Liver (tissue), 3 donors: Measurements from ENCODE around the gene METTL3.

Source experiments
- ATF3 ChIP-seq: IDR thresholded peaks from 2 replicates; pipeline ENCODE4 v1.6.1; 2016; ENCODE audit warnings: antibody characterized with exemption
- CTCF ChIP-seq: fragments of 150-350 bp; IDR thresholded peaks from 2 replicates; pipeline ENCODE4 v1.5.1; 2017; ENCODE audit warnings: improper control_type of control experiment, low read depth, low read length; ENCODE audit not compliant: missing input control
- FOXA2 ChIP-seq: IDR thresholded peaks from 2 replicates; pipeline ENCODE4 v1.6.1; 2016; ENCODE audit warnings: antibody characterized with exemption
- GABPA ChIP-seq, 2 donors: IDR thresholded peaks in 1 of 2; conservative IDR thresholded peaks in 1 of 2; 2 replicates each; pipeline ENCODE4 v1.6.1; 2016; ENCODE audit warnings: antibody characterized with exemption in 2 of 2, mild to moderate bottlenecking in 1 of 2, moderate library complexity in 1 of 2
- HNF4A ChIP-seq, 2 donors: conservative IDR thresholded peaks; 2 replicates each; pipeline ENCODE4 v1.6.1; 2016; ENCODE audit warnings: antibody characterized with exemption in 2 of 2, mild to moderate bottlenecking in 2 of 2
- MAX ChIP-seq: IDR thresholded peaks from 2 replicates; pipeline ENCODE4 v1.6.1; 2016; ENCODE audit warnings: antibody characterized with exemption
- RAD21 ChIP-seq, 2 donors: IDR thresholded peaks; 2 replicates each; pipeline ENCODE4 v1.6.1; 2016; ENCODE audit warnings: antibody characterized with exemption in 2 of 2, mild to moderate bottlenecking in 2 of 2
- REST ChIP-seq: IDR thresholded peaks from 2 replicates; pipeline ENCODE4 v1.6.1; 2016; ENCODE audit warnings: antibody characterized with exemption, mild to moderate bottlenecking
- RXRA ChIP-seq, 2 donors: IDR thresholded peaks; 2 replicates each; pipeline ENCODE4 v1.6.1; 2017 to 2018; ENCODE audit warnings: antibody characterized with exemption in 2 of 2, mild to moderate bottlenecking in 1 of 2
- TAF1 ChIP-seq: conservative IDR thresholded peaks from 2 replicates; pipeline ENCODE4 v1.6.1; 2016; ENCODE audit warnings: antibody characterized with exemption, mild to moderate bottlenecking
- YY1 ChIP-seq: IDR thresholded peaks from 2 replicates; pipeline ENCODE4 v1.6.1; 2016; ENCODE audit warnings: antibody characterized with exemption, mild to moderate bottlenecking
- donor health status: healthy.
- donor health status: healthy.

- TF ChIP-seq CTCF (no peak), RXRA (IDR thresholded peaks at IDR 0.05) (no peak), TAF1 (no peak), REST (no peak), MAX (no peak), ATF3 (no peak), YY1 (no peak), FOXA2 (no peak), GABPA (IDR thresholded peaks at IDR 0.05 in 1 of 2, conservative IDR thresholded peaks at IDR 0.05 in 1 of 2) (no peak), RAD21 (IDR thresholded peaks at IDR 0.05) (no peak), HNF4A (conservative IDR thresholded peaks at IDR 0.05) (no peak)
Measured at GRCh38 chr14:21524575-21525490, 13.7 kb upstream of the METTL3 start.
